Natural killer cell (primary cell): ENCODE data around the gene GALNT13. TPM values are rescaled to one million over a fixed set of nuclear protein-coding genes. Genes with fewer than 3 reads are reported as not detected.

ENCODE experiments used
- ATAC-seq, 3 donors: fragments of 150-1000 bp in 2 of 3; fragments of 200-7000 bp in 1 of 3; cut with Tn5 transposase; 1 replicate in 1 of 3; 2 replicates in 2 of 3; pipeline ENCODE4 v1.10.0; 2021; ENCODE audit warnings: mild to moderate bottlenecking in 2 of 3, moderate library complexity in 2 of 3
- DNase-seq, 2 donors: peaks; one replicate each; pipeline versions ENCODE4 v3.0.0 to v3.0.0-alpha.2; 2013 to 2021; ENCODE audit warnings: mixed read lengths in 1 of 2
- H3K27ac ChIP-seq: one replicate; pipeline ENCODE4 v1.5.1; 2013; ENCODE audit warnings: mild to moderate bottlenecking, low read length
- H3K27me3 ChIP-seq: one replicate; pipeline ENCODE4 v1.6.1; 2013; ENCODE audit warnings: low read length; ENCODE audit not compliant: control insufficient read depth, insufficient read depth
- H3K36me3 ChIP-seq: one replicate; pipeline ENCODE4 v1.6.1; 2013; ENCODE audit warnings: low read length; ENCODE audit not compliant: control insufficient read depth, insufficient read depth
- H3K4me1 ChIP-seq: one replicate; pipeline ENCODE4 v1.6.1; 2013; ENCODE audit warnings: low read length; ENCODE audit not compliant: control insufficient read depth, insufficient read depth
- H3K4me3 ChIP-seq: one replicate; pipeline ENCODE4 v1.5.1; 2013; ENCODE audit warnings: low read length
- H3K9me3 ChIP-seq: one replicate; pipeline ENCODE4 v1.6.1; 2013; ENCODE audit warnings: low read length; ENCODE audit not compliant: control insufficient read depth, insufficient read depth
- H3K27ac Mint-ChIP-seq, 2 donors: one replicate each; pipeline ENCODE4 v1.8.0; 2022; ENCODE audit warnings: mild to moderate bottlenecking in 2 of 2, mixed read lengths in 2 of 2, moderate library complexity in 1 of 2
- H3K27me3 Mint-ChIP-seq, 2 donors: one replicate each; pipeline ENCODE4 v1.8.0; 2022; ENCODE audit warnings: low read depth in 2 of 2, mixed read lengths in 2 of 2
- H3K36me3 Mint-ChIP-seq: one replicate; pipeline ENCODE4 v1.8.0; 2022; ENCODE audit warnings: mixed read lengths
- H3K4me1 Mint-ChIP-seq, 2 donors: one replicate each; pipeline ENCODE4 v1.8.0; 2022; ENCODE audit warnings: mixed read lengths in 2 of 2
- H3K4me3 Mint-ChIP-seq: one replicate; pipeline ENCODE4 v1.8.0; 2022; ENCODE audit warnings: mild to moderate bottlenecking, moderate library complexity, mixed read lengths
- H3K9me3 Mint-ChIP-seq, 2 donors: one replicate each; pipeline ENCODE4 v1.8.0; 2022; ENCODE audit warnings: mixed read lengths in 2 of 2
- CTCF ChIP-seq: fragments of 200-600 bp; IDR thresholded peaks from one replicate; pipeline ENCODE4 v1.8.0; 2022; ENCODE audit warnings: antibody characterized with exemption
- WGBS: methylation state at CpG from one replicate; pipeline ENCODE4 v1.1.7; 2013; ENCODE audit warnings: missing lambda C conversion rate; ENCODE audit not compliant: insufficient coverage; 5-methylcytosine and 5-hydroxymethylcytosine counted together
- intact Hi-C: fragments of 100-400 bp; cut with micrococcal nuclease; formaldehyde crosslinking; loops from one replicate; pipeline ENCODE4 v1.14.2; 2022
- total RNA-seq, 4 donors: library from RNA; stranded (reverse); fragments of 120-200 nt in 1 of 4; gene quantifications; one replicate each; pipeline versions ENCODE4 v1.2.3 to v1.2.4, GENCODE V29; 2013 to 2022

The GALNT13 gene
- total RNA-seq, 3 donors from 2014 or later (not counting 1 experiment from before 2014, with no cell fraction given): not detected

DNA sequence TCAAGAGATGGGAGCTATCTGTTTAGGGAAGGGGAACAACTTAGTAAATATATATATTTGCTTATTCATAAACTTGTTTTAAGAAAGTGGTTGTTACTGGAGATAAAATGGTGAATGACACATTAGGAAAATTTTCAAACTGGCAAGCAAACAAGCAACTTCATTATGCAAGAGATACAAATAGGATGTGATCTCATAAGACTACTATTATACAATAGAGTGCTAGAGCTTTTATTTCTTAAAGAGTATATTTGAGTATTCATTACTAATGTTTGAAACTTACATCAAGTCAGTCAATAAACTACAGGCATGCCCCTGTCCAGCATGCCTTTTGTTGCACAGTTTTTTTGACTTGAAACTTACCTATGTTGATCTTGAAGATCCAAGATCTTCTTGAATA is 471.6 kb downstream of the GALNT13 start:
- H3K4me3 ChIP-seq: no peak overlapping the region
- no peaks in the 10 kb centered on the region for H3K4me1 ChIP-seq
- no peaks in the 10 kb centered on the region for H3K27me3 Mint-ChIP-seq
- intact Hi-C loops: no loop called here
- TF ChIP-seq CTCF: no peak
- H3K27me3 ChIP-seq: no peaks in the 10 kb centered on the region
- ATAC-seq (no peak), DNase-seq (no peak)
- H3K36me3 ChIP-seq: no peaks in the 10 kb centered on the region
- peaks cover 10 to 20% of the 10 kb centered on the region in 2 donors for H3K9me3 Mint-ChIP-seq
- no peaks in the 10 kb centered on the region for H3K4me1 Mint-ChIP-seq
- no peak overlapping the region for H3K4me3 Mint-ChIP-seq
- no peak overlapping the region for H3K27ac Mint-ChIP-seq
- H3K36me3 Mint-ChIP-seq: no peaks in the 10 kb centered on the region
- no peaks in the 10 kb centered on the region for H3K9me3 ChIP-seq
- no peak overlapping the region for H3K27ac ChIP-seq

- no peaks in the 10 kb centered on the region for H3K9me3 ChIP-seq
- H3K36me3 ChIP-seq: no peaks in the 10 kb centered on the region
- no peak overlapping the region for H3K4me3 Mint-ChIP-seq
- no peak overlapping the region for H3K4me3 ChIP-seq
- intact Hi-C loops: no loop called here
- peaks cover 13% of the 10 kb centered on the region for H3K36me3 Mint-ChIP-seq
- H3K27ac ChIP-seq: no peak overlapping the region
- no peaks in the 10 kb centered on the region for H3K4me1 Mint-ChIP-seq
- TF ChIP-seq CTCF: no peak
- H3K4me1 ChIP-seq: no peaks in the 10 kb centered on the region
- no peak overlapping the region for H3K27ac Mint-ChIP-seq
- H3K27me3 ChIP-seq: no peaks in the 10 kb centered on the region
- H3K27me3 Mint-ChIP-seq: no peaks in the 10 kb centered on the region
- peaks cover 10 to 18% of the 10 kb centered on the region in 2 donors for H3K9me3 Mint-ChIP-seq
- 16% methylated on average over 3 of the region's 3 CpGs for WGBS
- DNase-seq (no peak), ATAC-seq (no peak)
These were observed 479.2 kb downstream of the GALNT13 start for GRCh38 chr2:154350911-154351310.

DNA sequence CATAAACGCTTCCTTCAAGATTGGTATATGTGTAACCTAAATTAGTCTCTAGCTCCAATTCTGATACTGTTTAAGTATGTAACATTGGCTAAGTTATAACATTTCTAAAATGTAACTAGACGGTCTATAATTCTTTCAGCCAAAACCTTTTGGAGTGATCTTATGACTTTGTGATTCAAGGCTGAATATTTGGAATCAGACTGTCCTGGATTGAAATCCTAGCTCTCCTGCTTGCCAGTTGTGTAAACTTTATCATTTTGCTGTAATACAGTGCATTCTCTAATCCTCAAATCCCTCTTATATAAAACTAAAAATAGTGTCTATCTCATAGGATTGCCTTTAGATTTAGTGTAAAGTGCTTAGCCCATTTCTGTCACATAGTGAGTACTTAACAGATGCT is 489.6 kb downstream of the GALNT13 start:
- WGBS: 100% methylated on average over 1 of the region's 2 CpGs
- DNase-seq: no peak
- H3K27me3 Mint-ChIP-seq: no peaks in the 10 kb centered on the region

More for the DNA sequence above, 489.6 kb downstream of the GALNT13 start:
- intact Hi-C loops: no loop called here
- no peaks in the 10 kb centered on the region for H3K27me3 ChIP-seq
- no peak overlapping the region for H3K4me3 Mint-ChIP-seq
- H3K4me1 Mint-ChIP-seq: no peaks in the 10 kb centered on the region
- no peaks in the 10 kb centered on the region for H3K36me3 ChIP-seq
- H3K4me1 ChIP-seq: no peaks in the 10 kb centered on the region
- no peak overlapping the region for H3K27ac ChIP-seq
- no peak for ATAC-seq
- no peak for TF ChIP-seq CTCF
- no peaks in the 10 kb centered on the region for H3K36me3 Mint-ChIP-seq
- peaks cover 15 to 17% of the 10 kb centered on the region in 2 donors for H3K9me3 Mint-ChIP-seq
- H3K27ac Mint-ChIP-seq: no peak overlapping the region
- H3K9me3 ChIP-seq: no peaks in the 10 kb centered on the region
- H3K4me3 ChIP-seq: no peak overlapping the region
